ENCODE measurements around the gene MAFG. TPM values are rescaled to one million over a fixed set of nuclear protein-coding genes. Genes with fewer than 3 reads are reported as not detected.
A peak's percentile ranks its signal among the peaks of the same experiment; 100 is the strongest.

The MAFG gene
- total RNA-seq, 1 donor from 2014 or later = 24.1 TPM

DNA sequence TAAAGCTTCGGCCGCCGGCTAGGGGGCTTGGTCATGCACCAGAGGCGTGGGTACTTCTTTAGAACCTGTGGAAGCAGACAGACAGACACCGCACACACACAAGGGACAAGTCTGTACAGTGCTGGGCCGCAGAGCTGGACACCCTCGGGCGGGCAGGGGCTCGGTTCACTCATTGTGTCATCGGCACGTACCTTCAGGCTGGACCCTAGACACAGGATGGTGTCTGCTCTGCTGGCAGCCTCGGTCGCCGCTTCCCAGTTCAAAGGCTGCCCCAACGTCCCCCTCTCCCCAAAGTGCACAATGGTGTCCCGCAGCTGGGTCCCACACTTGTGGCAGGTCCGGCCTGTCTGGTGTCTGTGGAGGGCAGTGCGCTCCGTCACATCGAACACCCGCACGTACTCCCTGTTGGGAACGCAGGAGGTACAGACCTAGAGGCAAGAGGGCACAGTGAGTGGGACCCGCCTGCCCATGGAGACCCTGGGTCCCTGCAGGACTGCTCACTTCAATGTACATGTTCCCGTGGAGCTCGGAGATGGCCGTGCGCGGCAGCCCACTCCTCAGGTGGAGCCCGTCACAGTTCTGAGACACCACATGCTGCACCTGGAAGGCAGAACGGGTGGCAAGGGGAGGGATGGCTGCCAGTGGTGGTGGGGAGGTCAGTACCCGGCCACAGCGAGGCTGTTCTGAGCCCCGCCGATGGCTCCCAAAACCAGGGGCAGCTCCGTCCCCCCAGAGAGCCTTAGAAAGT is 13.3 kb downstream of the MAFG start:
- Mint-ChIP-seq H3K27me3 (ENCODE audit: low read depth) (no peaks in the 10 kb centered on the region), H3K9me3 (no peaks in the 10 kb centered on the region), H3K36me3 (ENCODE audit: low read depth) (peaks cover 7% of the 10 kb centered on the region), H3K4me1 (peaks cover 18% of the 10 kb centered on the region), H3K4me3 (peak overlapping the region; percentile 31), H3K27ac (ENCODE audit: unreplicated experiment) (no peak overlapping the region)
- TF ChIP-seq, protein P1, sequence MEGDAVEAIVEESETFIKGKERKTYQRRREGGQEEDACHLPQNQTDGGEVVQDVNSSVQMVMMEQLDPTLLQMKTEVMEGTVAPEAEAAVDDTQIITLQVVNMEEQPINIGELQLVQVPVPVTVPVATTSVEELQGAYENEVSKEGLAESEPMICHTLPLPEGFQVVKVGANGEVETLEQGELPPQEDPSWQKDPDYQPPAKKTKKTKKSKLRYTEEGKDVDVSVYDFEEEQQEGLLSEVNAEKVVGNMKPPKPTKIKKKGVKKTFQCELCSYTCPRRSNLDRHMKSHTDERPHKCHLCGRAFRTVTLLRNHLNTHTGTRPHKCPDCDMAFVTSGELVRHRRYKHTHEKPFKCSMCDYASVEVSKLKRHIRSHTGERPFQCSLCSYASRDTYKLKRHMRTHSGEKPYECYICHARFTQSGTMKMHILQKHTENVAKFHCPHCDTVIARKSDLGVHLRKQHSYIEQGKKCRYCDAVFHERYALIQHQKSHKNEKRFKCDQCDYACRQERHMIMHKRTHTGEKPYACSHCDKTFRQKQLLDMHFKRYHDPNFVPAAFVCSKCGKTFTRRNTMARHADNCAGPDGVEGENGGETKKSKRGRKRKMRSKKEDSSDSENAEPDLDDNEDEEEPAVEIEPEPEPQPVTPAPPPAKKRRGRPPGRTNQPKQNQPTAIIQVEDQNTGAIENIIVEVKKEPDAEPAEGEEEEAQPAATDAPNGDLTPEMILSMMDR (conservative IDR thresholded peaks at IDR 0.05) = no peak
- no peak for DNase-seq (ENCODE audit: low read depth, low spot score)

DNA sequence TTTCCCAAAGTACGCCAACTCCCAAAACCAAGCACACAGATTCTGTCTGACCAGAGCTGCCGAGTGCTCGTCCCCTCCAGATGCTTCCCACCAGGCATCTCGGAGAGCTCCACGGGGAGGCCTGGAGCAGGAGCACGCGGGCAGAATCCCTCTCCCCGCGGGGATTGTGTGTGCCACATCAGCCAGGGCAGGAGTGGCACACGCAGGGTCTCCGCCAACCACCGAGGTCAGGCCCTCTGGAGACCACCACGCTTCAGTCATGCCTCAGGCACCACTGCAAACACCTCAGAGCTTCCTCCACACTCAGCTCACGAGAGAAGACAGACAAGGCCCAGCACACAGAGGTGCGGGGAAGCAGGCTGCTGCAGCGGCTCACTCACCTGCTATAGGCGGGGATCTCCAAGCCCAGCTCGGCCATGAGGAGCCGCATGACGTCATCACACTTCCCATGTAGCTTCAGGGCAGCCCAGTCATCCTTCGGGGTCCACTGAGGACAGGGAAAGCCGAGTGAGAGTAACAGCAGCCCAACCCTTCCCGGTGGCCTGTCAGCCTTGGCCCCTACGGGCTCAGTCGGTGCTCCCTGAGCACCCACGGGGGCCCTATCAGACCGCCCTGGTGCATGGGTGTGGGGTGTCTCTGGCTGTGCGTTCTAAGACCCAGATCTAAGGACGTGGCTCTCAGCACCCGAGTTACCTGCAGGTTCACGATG is 14.0 kb downstream of the MAFG start:
- peak overlapping the region; percentile 86 for H3K4me3 Mint-ChIP-seq

DNA sequence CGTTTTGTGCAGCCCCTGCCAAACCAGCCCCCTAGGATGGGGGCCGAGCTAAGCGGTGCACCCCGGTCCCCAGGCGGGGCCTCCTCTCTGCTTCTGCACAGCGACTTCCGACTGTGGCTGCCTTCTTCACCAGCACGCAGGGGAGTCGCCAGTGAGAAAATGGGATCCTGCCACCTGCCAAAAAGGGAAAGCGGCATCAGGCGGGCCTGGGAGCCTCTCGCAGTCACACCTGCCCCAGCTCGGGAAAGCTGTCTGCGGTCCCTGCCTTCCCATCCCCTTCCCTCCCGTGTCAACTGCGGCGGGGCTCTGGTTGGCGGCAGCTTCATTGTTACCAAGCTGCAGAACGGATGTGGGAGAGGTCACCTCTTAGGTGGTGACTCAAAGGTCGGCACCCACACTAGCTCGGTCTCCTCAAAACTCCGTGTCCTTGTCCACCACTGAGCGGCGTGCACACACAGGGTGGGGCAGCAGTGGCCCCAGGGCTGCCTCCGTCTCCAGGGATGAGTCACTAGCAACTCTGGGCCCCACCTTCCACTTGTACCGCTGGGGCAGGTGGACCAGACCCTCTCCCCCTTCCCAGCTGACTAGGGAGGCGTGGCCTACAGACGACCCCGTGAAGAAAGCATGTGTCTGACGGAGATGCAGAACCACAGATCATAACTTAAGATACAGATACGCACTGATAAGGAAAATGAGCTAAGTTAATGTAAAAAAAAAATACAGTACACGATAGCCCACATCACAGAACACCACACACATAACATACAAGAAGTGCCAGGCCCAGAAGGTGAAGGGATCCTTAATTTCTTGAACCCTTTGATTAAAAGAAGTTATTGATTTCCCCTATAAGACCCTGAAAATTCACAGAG is 14.9 kb downstream of the MAFG start:
- no peak for DNase-seq (ENCODE audit: low read depth, low spot score)
- Mint-ChIP-seq H3K27ac (ENCODE audit: unreplicated experiment) (peak overlapping the region; percentile 62), H3K4me1 (peaks cover 18% of the 10 kb centered on the region), H3K4me3 (peak overlapping the region; percentile 86), H3K27me3 (ENCODE audit: low read depth) (no peaks in the 10 kb centered on the region), H3K36me3 (ENCODE audit: low read depth) (peaks cover 7% of the 10 kb centered on the region), H3K9me3 (no peaks in the 10 kb centered on the region)
- TF ChIP-seq, protein P1 (conservative IDR thresholded peaks at IDR 0.05) = no peak

More for the DNA sequence above, 14.0 kb downstream of the MAFG start:
- no peaks in the 10 kb centered on the region for H3K27me3 Mint-ChIP-seq (ENCODE audit: low read depth)
- TF ChIP-seq, protein P1 (conservative IDR thresholded peaks at IDR 0.05) = no peak
- no peaks in the 10 kb centered on the region for H3K9me3 Mint-ChIP-seq
- peaks cover 7% of the 10 kb centered on the region for H3K36me3 Mint-ChIP-seq (ENCODE audit: low read depth)
- no peak for DNase-seq (ENCODE audit: low read depth, low spot score)
- peak overlapping the region; percentile 52 for H3K27ac Mint-ChIP-seq (ENCODE audit: unreplicated experiment)
- peaks cover 18% of the 10 kb centered on the region for H3K4me1 Mint-ChIP-seq

DNA sequence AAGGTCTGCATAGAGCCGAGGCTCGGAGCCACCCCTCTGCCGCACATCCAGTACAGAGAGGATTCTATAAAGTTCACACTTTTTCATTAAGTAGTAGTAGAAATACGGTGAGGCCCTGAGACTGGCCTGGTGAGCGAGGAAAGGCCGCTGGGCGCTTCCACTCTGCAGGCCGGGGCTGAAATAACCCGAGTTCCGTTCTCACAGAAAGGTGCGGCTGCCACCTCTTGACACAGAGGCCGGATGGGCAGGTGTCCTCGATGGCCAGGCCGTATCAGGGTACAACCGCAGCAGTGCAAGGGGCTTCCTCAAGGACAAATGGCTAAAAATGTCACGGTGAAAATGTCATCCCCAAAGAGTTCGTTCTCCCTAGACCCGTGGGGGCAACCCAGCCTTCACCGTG is 15.6 kb downstream of the MAFG start:
- no peaks in the 10 kb centered on the region for H3K9me3 Mint-ChIP-seq
- DNase-seq (ENCODE audit: low read depth, low spot score) = no peak
- peaks cover 13% of the 10 kb centered on the region for H3K4me1 Mint-ChIP-seq
- TF ChIP-seq, protein P1 (conservative IDR thresholded peaks at IDR 0.05) = no peak
- H3K4me3 Mint-ChIP-seq = peak overlapping the region; percentile 86
- no peak overlapping the region for H3K27ac Mint-ChIP-seq (ENCODE audit: unreplicated experiment)
- H3K36me3 Mint-ChIP-seq (ENCODE audit: low read depth) = peaks cover 7% of the 10 kb centered on the region
- H3K27me3 Mint-ChIP-seq (ENCODE audit: low read depth) = no peaks in the 10 kb centered on the region

DNA sequence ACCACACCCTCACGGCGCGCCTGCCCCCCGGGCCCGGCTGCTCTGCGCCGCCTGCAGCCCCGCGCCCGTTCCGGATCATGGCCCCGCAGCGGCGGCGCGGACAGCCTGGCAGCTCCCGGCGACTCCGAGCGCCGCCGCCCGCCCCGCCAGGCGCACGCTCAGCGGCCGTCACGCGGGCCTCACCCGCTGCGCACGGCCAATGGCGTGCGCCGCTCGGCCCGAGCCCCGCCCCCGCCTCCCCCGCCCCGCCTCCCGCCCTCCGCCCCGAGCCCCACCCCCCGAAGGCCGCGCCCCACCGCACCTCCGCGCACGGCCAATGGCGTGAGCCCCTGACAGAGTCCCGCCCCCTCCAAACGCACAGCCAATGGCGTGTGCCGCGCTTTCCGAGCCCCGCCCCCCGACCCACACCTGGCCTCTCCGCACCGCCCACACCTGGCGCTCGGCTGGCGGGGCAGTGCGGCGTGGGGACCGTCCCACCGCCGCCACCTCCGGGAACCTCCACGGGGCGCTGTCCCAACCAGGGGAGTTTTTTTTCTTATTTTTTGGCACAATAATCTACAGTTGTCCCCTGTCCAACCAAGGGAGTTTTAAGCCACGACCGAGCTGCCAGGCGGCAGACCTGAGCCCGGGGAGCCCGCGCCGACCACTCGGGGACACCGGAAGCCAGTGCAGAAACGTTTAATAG is 16.1 kb downstream of the MAFG start, which contains the start of gene PCYT2:
Gene PCYT2, minus strand, starts transcription at position 123 of the 685 bp plus-strand sequence. Its CDS starts 44 bp downstream, at position 79.
- TF ChIP-seq, protein P1 (conservative IDR thresholded peaks at IDR 0.05) = peak; percentile 38
- peak within 1 kb of the TSS; percentile 96 for H3K4me3 Mint-ChIP-seq
- no peaks in the 10 kb centered on the region for H3K9me3 Mint-ChIP-seq
- peaks cover 7% of the 10 kb centered on the region for H3K36me3 Mint-ChIP-seq (ENCODE audit: low read depth)
- DNase-seq (ENCODE audit: low read depth, low spot score) = peak; percentile 76
- peak within 1 kb of the TSS; percentile 62 for H3K27ac Mint-ChIP-seq (ENCODE audit: unreplicated experiment)
- no peaks in the 10 kb centered on the region for H3K27me3 Mint-ChIP-seq (ENCODE audit: low read depth)
- H3K4me1 Mint-ChIP-seq = peaks cover 9% of the 10 kb centered on the region
